ENCODE measurements around the gene PRRC1.
"Not testable (repeated sequence)": the region's sequence is repeated elsewhere in the genome, so short reads cannot be mapped to it uniquely, and the experiment has no call there.

The PRRC1 gene

GRCh38 chr5:127517480-127518318 lies at the start of gene PRRC1:
Gene PRRC1 (plus strand): TSS chr5:127517640. CDS start chr5:127523480, 5,840 bp downstream.
- DNase-seq (ENCODE audit: low read depth), result peak; percentile 51

GRCh38 chr5:127471211-127471610 lies 46.2 kb upstream of the PRRC1 start:
- no peak for DNase-seq (ENCODE audit: low read depth)

- no peak for DNase-seq (ENCODE audit: low read depth)
Observed at GRCh38 chr5:127472700-127473099, 44.7 kb upstream of the PRRC1 start.

DNA sequence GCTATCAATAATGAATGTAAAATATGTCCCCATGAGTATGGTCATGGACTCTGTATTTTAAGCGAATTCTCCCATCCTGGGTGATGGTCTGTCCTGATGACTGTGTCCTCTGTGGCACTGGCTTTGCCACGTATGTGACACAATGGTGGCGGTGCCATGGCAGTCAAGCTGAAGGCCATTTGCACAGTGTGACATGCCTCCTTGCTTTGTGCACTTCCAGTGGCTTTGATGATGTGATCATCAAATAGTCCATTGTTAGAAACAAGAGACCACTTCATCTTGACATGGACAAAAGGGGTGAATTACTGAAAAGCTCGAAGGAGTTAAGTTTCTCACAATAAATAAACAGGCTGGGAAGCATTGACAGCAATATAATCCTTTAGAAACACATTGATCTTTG lies 31.0 kb upstream of the PRRC1 start:
- no peak for DNase-seq (ENCODE audit: low read depth)

DNA sequence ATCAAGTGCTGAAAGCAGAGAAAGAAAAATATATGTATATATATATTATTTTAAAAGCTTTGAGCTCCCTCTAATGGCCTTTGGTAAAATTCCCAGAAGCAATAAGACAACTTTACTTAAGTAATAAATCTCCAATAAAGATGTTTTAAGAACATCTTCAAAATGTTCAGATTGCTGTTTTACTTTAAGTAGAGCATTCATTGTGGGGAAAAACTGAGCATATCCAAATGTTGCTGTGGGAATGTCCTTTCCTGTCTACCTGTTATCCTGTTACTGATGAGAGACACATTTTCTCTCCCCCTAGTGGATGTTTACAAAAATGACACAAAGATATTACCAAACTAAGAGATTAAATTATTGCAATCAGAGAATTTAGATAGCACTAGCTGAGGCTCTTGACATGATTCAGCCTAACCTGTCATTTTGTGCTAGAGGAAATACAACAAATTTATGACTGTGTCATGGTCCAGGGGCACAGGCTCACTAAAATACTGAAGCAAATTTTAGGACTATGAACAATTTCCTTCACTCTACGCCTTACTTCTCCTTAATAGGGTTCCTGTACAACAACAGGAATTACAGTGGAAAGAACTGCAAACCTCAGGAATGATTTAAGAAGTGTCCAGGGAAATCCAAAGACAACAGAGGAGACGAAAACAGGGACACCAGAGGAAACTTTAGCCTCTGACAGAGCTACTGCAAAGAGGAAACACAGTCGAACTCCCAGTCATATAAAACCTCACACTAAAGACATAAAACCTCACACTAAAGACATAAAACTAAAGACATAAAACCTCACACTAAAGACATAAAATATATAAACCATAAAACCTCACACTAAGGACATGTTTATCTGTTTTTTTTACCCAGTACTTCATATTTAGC lies 24.3 kb upstream of the PRRC1 start:
- peak; percentile 31 for DNase-seq (ENCODE audit: low read depth)

GRCh38 chr5:127498548-127498947 lies 18.9 kb upstream of the PRRC1 start:
- no peak for DNase-seq (ENCODE audit: low read depth)

GRCh38 chr5:127505905-127506304 lies 11.5 kb upstream of the PRRC1 start:
- DNase-seq (ENCODE audit: low read depth), result no peak

- no peak for DNase-seq (ENCODE audit: low read depth)
Observed at GRCh38 chr5:127506616-127507015, 10.8 kb upstream of the PRRC1 start.

DNA sequence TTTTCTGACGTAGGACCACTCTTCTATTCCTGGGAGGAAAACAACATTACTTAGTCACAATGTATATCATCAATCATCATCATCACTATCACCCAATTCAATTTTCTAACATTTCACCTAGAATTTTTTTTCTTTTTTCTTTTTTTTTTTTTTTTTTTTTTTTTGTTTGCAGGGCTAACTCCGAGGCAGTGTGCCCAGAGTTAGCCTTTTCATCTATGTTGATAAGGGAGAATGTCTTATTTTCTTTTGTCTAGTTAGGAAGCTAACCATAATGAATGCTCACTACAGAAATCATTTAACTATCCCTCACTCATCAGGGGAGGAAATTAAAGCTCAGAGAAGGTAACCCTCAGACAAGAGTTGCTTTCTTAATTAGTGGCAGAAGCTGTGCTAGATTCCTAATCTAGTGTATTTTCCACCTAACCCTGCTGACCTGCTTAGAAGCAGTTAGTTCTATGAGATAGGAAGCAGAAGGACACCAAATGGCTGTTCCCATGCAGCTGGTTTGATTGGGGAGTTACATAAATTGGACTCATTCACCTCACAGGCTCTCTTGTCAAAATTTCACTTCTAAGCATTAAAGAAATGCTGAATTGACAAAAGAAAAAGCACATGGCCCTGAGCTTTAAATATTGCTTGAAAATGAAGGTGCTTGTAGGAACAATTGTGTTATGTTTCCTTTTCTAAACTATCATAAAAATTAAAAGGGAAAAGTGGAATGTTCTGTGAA lies 8.6 kb upstream of the PRRC1 start:
- no peak for DNase-seq (ENCODE audit: low read depth)

DNA sequence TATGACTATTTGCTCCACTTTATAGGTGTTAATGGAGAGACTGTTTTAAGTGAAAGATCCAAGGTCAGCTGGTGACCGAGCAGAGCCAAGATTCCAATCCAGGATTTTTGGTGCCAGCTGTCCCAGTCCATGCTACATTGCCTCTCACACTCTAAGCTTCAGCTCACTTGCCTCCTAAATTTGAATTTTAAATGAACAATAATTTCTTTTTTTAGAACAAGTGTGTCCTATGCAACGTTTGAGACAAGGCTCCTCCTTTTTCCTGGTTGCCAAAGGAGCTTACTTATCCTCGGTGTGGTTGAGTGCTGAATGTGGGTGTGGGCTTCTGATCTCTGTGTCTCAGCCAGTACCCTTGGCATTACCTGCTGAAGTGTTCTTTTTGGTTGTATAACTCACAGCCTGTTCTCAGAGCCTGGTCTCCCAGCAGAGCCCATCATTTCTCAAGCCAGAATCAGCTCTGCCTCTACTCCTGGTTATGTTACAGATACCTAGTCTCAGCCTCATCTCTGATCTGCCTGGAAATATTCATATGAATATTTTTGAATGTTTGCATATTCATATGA lies 4.0 kb upstream of the PRRC1 start:
- DNase-seq (ENCODE audit: low read depth), result no peak

DNA sequence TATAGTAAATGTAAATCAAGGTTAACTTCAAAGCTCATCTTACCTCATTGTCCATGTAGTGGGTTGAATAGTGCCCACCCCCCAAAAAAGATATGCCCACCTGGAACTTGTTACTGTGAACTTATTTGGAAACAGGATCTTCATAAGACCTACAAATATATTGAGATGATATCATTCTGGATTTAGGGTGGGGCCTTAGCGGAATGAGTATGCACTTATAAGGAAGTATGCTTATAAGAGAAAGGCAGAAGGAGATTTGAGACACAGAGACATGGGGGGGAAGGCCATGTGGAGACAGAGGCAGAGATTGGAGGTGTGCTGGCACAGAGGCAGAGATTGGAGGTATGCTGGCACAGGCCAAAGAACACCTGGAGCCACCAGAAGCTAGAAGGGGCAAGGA lies 2.6 kb upstream of the PRRC1 start:
- DNase-seq (ENCODE audit: low read depth), result no peak

- DNase-seq (ENCODE audit: low read depth), result no peak
Observed at GRCh38 chr5:127515693-127516440, 1.6 kb upstream of the PRRC1 start.

GRCh38 chr5:127517110-127517479 lies 345 bp upstream of the PRRC1 start:
- no peak for DNase-seq (ENCODE audit: low read depth)

GRCh38 chr5:127518319-127518621 lies 830 bp downstream of the PRRC1 start:
- no peak for DNase-seq (ENCODE audit: low read depth)

DNA sequence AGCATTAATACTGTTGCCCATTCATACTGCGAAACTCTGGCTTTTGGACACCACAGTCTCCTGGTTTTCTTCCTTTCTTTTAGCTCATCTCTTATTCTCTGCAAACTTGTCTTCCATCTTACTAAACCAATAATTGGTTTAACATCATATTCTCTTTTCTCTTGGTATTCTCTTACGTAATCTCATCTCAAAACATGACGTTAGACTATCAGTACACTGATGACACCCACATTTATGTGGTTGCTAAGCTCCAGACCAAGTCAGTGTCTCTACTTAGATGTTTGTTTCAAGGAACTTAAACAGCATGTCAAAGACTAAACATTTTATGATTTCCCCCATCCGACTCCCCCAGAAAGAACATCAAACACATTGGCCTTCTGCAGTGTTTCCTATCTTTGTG lies 2.1 kb downstream of the PRRC1 start:
- DNase-seq (ENCODE audit: low read depth), result no peak

DNA sequence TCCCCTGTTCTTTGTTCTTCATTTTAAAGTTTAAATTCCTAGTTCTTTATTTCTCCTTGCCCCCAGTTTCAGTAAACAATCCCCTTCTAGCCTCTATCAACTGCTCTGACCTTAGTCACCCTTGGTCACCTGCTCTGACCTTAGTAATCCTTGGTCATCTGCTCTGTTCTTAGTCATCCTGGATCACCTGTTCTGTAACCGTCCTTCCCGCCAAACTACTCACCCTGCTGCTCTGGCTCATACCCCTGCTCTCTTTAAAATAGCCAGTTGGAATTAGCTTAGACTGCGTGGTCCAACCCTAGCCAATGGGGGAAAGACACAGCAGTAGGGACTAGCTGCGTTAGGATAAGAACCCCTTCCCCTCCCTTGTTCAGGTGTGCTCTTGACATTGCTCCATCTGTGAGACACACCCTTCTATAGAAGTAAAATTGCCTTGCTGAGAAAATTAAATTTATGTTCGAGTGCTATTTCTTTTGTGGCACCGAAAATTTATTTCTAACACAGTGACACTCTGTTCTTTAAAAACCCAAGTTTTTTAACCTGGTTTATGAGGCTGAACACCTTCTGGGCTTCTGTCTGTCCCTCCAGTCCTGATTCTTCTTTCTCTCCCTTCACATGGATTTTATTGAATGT lies 3.8 kb downstream of the PRRC1 start:
- no peak for DNase-seq (ENCODE audit: low read depth)

GRCh38 chr5:127525181-127525580 lies 7.7 kb downstream of the PRRC1 start:
- no peak for DNase-seq (ENCODE audit: low read depth)

DNA sequence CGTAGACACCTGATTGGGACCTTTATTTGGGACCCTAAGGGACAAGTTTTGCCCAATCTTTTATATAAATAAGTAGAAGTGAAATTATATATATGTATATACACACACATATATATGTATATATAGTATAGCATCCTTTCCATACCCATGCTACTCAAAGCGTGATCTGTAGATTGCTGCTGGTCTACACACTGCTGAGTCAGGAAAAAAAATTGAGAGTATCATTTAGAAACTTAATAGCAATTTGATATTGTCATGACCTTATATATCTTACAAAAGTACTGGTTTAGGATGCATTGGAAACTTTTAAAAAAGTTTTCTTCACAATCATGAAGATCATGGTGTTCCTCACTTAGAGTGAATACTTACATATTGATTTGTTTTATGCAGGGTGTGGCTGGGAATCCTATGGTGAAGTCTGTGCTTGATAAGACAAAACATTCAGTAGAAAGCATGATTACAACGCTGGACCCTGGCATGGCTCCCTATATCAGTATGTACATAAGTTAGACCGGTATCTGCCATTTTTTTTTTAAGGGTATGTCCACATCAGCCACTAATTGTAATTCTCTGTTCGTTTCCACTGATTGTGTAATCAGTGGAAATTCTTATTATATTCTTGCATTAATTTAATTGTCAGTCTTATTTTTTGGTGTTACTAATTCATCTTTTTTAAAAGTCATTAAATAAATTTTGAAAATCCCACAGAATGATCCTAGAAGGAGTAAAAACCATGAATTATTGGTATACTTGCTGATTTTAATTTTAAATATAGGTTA lies 12.7 kb downstream of the PRRC1 start:
- no peak for DNase-seq (ENCODE audit: low read depth)

GRCh38 chr5:127536687-127537086 lies 19.2 kb downstream of the PRRC1 start:
- no peak for DNase-seq (ENCODE audit: low read depth)

DNA sequence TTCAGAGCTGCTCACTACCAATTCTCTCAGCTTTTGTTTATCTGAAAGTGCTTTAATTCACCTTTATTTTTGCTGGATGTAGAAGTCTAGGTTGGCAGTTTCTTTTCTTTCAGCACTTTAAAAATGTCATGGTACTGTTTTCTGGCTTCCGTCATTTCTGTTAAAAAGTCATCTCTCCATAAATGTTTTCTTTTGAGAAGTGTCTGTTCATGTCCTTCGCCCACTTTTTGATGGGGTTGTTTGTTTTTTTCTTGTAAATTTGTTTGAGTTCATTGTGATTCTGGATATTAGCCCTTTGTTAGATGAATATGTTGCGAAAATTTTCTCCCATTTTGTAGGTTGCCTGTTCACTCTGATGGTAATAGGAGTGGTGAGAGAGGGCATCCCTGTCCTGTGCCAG lies 23.1 kb downstream of the PRRC1 start:
- DNase-seq (ENCODE audit: low read depth), result not testable (repeated sequence)
